HL-60 (cell line): ENCODE results near the gene MTCL1.

Experiments
- DNase-seq, 2 experiments: peaks; one replicate each; pipeline ENCODE4 v3.0.0-alpha.2; 2010 to 2020; ENCODE audit warnings: low read depth in 1 of 2, low spot score in 1 of 2
- H3K27ac ChIP-seq: fragments of 250-450 bp; sonication (Bioruptor Pico); replicated peaks from 2 replicates; pipeline ENCODE4 v1.5.1; 2020; ENCODE audit warnings: mild to moderate bottlenecking, moderate library complexity
- H3K27me3 ChIP-seq: fragments of 250-450 bp; sonication (Bioruptor Pico); 2 replicates; pipeline ENCODE4 v1.5.1; 2021; ENCODE audit warnings: mild to moderate bottlenecking, moderate library complexity; ENCODE audit not compliant: insufficient read depth, poor library complexity, severe bottlenecking
- H3K4me3 ChIP-seq: replicated peaks from 2 replicates; pipeline ENCODE4 v1.5.1; 2011; ENCODE audit warnings: mild to moderate bottlenecking, control low read depth, low read length; ENCODE audit not compliant: insufficient read depth
- GABPA ChIP-seq: IDR thresholded peaks from 2 replicates; pipeline ENCODE4 v1.6.1; 2012; ENCODE audit warnings: low read depth
- POLR2AphosphoS5 ChIP-seq: IDR thresholded peaks from 2 replicates; pipeline ENCODE4 v1.6.1; 2012; ENCODE audit warnings: low read depth
- REST ChIP-seq: IDR thresholded peaks from 2 replicates; pipeline ENCODE4 v1.6.1; 2012; ENCODE audit warnings: low read depth; ENCODE audit not compliant: insufficient replicate concordance
- SPI1 ChIP-seq: IDR thresholded peaks from 2 replicates; pipeline ENCODE4 v1.6.1; 2012; ENCODE audit warnings: low read depth, mild to moderate bottlenecking, borderline replicate concordance
- TF ChIP-seq, protein P1 (sequence below): IDR thresholded peaks from one replicate; pipeline ENCODE4 v1.5.1; 2011; ENCODE audit warnings: low read length, control low read depth, inconsistent platforms; ENCODE audit not compliant: insufficient read depth

MTCL1 gene

GRCh38 chr18:8685141-8685913 is 20.0 kb upstream of the MTCL1 start:
- H3K27ac ChIP-seq, result no peak overlapping the region
- TF ChIP-seq, protein P1, sequence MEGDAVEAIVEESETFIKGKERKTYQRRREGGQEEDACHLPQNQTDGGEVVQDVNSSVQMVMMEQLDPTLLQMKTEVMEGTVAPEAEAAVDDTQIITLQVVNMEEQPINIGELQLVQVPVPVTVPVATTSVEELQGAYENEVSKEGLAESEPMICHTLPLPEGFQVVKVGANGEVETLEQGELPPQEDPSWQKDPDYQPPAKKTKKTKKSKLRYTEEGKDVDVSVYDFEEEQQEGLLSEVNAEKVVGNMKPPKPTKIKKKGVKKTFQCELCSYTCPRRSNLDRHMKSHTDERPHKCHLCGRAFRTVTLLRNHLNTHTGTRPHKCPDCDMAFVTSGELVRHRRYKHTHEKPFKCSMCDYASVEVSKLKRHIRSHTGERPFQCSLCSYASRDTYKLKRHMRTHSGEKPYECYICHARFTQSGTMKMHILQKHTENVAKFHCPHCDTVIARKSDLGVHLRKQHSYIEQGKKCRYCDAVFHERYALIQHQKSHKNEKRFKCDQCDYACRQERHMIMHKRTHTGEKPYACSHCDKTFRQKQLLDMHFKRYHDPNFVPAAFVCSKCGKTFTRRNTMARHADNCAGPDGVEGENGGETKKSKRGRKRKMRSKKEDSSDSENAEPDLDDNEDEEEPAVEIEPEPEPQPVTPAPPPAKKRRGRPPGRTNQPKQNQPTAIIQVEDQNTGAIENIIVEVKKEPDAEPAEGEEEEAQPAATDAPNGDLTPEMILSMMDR, result no peak
- TF ChIP-seq GABPA, result no peak
- TF ChIP-seq POLR2AphosphoS5, result no peak
- TF ChIP-seq SPI1, result no peak

DNA sequence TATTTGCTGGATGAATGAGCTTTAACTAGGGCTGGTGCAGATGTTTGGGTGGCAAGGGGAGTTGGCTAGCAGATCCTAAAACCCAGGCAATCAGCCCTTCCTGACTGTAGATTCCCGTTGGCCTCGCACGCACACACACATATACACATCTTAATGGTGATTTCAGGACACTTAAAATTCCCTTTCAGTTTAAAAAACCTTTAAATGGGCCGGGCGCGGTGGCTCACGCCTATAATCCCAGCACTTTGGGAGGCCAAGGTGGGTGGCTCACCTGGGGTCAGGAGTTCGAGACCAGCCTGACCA is 19.5 kb upstream of the MTCL1 start:
- no peak overlapping the region for H3K27ac ChIP-seq
- no peak for TF ChIP-seq GABPA
- no peak for TF ChIP-seq POLR2AphosphoS5
- TF ChIP-seq, protein P1, result no peak
- TF ChIP-seq SPI1, result no peak
- TF ChIP-seq REST, result no peak
- H3K4me3 ChIP-seq, result no peak overlapping the region
- H3K27me3 ChIP-seq, result no peaks in the 10 kb centered on the region
- DNase-seq, result no peak

More at GRCh38 chr18:8685141-8685913, 20.0 kb upstream of the MTCL1 start:
- no peak for DNase-seq
- Histone ChIP-seq H3K27me3 (no peaks in the 10 kb centered on the region), H3K4me3 (no peak overlapping the region)

GRCh38 chr18:8686611-8687010 is 18.7 kb upstream of the MTCL1 start:
- no peak overlapping the region for H3K27ac ChIP-seq
- TF ChIP-seq GABPA (no peak), POLR2AphosphoS5 (no peak), REST (no peak), SPI1 (no peak)
- TF ChIP-seq, protein P1, result no peak
- H3K27me3 ChIP-seq, result no peaks in the 10 kb centered on the region
- DNase-seq, result no peak
- H3K4me3 ChIP-seq, result no peak overlapping the region
